Measurements from ENCODE around the gene COBL.

The COBL gene

GRCh38 chr7:51263631-51264484 lies 52.8 kb downstream of the COBL start:
- TF ChIP-seq, protein P1, sequence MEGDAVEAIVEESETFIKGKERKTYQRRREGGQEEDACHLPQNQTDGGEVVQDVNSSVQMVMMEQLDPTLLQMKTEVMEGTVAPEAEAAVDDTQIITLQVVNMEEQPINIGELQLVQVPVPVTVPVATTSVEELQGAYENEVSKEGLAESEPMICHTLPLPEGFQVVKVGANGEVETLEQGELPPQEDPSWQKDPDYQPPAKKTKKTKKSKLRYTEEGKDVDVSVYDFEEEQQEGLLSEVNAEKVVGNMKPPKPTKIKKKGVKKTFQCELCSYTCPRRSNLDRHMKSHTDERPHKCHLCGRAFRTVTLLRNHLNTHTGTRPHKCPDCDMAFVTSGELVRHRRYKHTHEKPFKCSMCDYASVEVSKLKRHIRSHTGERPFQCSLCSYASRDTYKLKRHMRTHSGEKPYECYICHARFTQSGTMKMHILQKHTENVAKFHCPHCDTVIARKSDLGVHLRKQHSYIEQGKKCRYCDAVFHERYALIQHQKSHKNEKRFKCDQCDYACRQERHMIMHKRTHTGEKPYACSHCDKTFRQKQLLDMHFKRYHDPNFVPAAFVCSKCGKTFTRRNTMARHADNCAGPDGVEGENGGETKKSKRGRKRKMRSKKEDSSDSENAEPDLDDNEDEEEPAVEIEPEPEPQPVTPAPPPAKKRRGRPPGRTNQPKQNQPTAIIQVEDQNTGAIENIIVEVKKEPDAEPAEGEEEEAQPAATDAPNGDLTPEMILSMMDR (IDR thresholded peaks at IDR 0.05) = no peak
- Histone ChIP-seq H3K27me3 (peaks cover 7% of the 10 kb centered on the region), H3K27ac (no peak overlapping the region), H3K9me3 (no peaks in the 10 kb centered on the region), H3K36me3 (no peaks in the 10 kb centered on the region), H3K4me3 (ENCODE audit: low read depth in 1 of 2, low read length in 1 of 2) (no peak overlapping the region), H3K4me1 (ENCODE audit: control insufficient read depth in 1 of 2, insufficient read depth in 1 of 2, low read depth in 1 of 2, low read length in 1 of 2) (no peaks in the 10 kb centered on the region)

- Histone ChIP-seq H3K27me3 (peaks cover 7% of the 10 kb centered on the region), H3K27ac (no peak overlapping the region), H3K4me1 (ENCODE audit: control insufficient read depth in 1 of 2, insufficient read depth in 1 of 2, low read depth in 1 of 2, low read length in 1 of 2) (no peaks in the 10 kb centered on the region), H3K9me3 (no peaks in the 10 kb centered on the region), H3K36me3 (no peaks in the 10 kb centered on the region), H3K4me3 (ENCODE audit: low read depth in 1 of 2, low read length in 1 of 2) (no peak overlapping the region)
- TF ChIP-seq, protein P1 (IDR thresholded peaks at IDR 0.05) = no peak
Measured at GRCh38 chr7:51262796-51263531, 53.6 kb downstream of the COBL start.

- Histone ChIP-seq H3K27ac (no peak overlapping the region), H3K4me3 (ENCODE audit: low read depth in 1 of 2, low read length in 1 of 2) (no peak overlapping the region), H3K9me3 (no peaks in the 10 kb centered on the region), H3K36me3 (no peaks in the 10 kb centered on the region), H3K4me1 (ENCODE audit: control insufficient read depth in 1 of 2, insufficient read depth in 1 of 2, low read depth in 1 of 2, low read length in 1 of 2) (no peaks in the 10 kb centered on the region), H3K27me3 (peaks cover 7% of the 10 kb centered on the region)
- TF ChIP-seq, protein P1 (IDR thresholded peaks at IDR 0.05) = no peak
Measured at GRCh38 chr7:51261950-51262795, 54.4 kb downstream of the COBL start.

DNA sequence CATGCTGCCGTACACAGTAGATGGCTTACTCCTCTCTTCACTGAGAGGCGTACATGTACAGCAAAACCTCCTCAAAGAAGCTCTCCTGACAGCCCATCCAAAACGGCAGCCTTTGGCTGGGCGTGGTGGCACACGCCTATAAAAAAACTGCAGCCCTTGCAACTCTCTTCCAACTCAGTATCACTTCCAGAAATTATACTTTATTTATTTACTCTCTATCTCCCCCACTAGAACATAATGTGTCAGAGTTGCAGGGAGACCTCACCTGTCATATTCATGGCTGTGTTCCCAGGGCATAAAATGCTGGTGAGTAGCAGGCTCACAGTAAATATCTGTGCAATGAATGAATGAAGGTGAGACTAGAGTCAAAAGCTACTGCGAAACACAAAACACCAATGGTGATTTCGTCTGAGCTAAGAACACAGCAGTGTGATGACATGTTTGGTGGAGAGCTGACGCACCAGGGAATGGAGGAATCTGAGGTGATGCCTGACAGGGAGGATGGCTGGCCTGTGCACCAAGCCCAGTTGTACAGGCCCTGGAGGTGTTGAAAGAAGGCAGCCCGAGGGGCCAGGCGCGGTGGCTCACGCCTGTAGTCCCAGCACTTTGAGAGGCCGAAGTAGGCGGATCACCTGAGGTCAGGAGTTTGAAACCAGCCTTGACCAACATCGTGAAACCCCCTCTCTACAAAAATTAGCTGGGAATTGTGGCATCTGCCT lies 55.3 kb downstream of the COBL start:
- H3K27ac ChIP-seq = no peak overlapping the region
- H3K27me3 ChIP-seq = peaks cover 7% of the 10 kb centered on the region
- H3K36me3 ChIP-seq = no peaks in the 10 kb centered on the region
- no peaks in the 10 kb centered on the region for H3K9me3 ChIP-seq
- no peak overlapping the region for H3K4me3 ChIP-seq (ENCODE audit: low read depth in 1 of 2, low read length in 1 of 2)
- TF ChIP-seq, protein P1 (IDR thresholded peaks at IDR 0.05) = no peak
- no peaks in the 10 kb centered on the region for H3K4me1 ChIP-seq (ENCODE audit: control insufficient read depth in 1 of 2, insufficient read depth in 1 of 2, low read depth in 1 of 2, low read length in 1 of 2)

DNA sequence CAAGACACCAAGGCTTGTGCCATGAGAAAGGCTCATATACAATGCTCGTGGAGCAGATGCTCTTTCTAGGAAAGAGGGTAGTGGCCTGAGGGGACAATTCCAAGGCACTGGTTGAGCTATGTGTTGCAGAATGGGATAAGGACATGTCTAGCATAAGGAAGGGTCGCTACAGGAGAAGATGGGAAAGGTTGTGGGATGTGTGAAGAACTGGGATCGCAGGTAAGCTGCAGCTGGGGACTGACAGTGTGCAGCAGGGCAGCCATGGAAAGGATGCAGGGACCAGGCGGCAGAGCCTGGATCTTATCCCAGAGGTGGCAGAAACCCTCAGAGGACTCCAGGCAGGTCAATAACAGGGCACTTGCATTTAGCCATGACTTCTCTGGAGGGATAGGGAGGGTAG lies 56.1 kb downstream of the COBL start:
- Histone ChIP-seq H3K27ac (no peak overlapping the region), H3K4me3 (ENCODE audit: low read depth in 1 of 2, low read length in 1 of 2) (no peak overlapping the region), H3K27me3 (peaks cover 7% of the 10 kb centered on the region), H3K9me3 (no peaks in the 10 kb centered on the region), H3K36me3 (no peaks in the 10 kb centered on the region), H3K4me1 (ENCODE audit: control insufficient read depth in 1 of 2, insufficient read depth in 1 of 2, low read depth in 1 of 2, low read length in 1 of 2) (no peaks in the 10 kb centered on the region)
- TF ChIP-seq, protein P1 (IDR thresholded peaks at IDR 0.05) = no peak
